IMR-90 (cell line): ENCODE data around the gene ADD2. TPM values are rescaled to one million over a fixed set of nuclear protein-coding genes. Genes with fewer than 3 reads are reported as not detected.

Source experiments
- ATAC-seq: fragments of 200-7000 bp; cut with Tn5 transposase; 2 replicates; pipeline ENCODE4 v1.9.1; 2020; ENCODE audit warnings: low read depth, mild to moderate bottlenecking, moderate library complexity
- BruUV-seq: library from RNA; stranded (reverse); fragments of 400-500 nt; replicated peaks from 2 replicates; lab custom pipeline; 2021; lab: Mats Ljungman, UMichigan
- CTCF ChIA-PET: fragments of 300-600 bp; formaldehyde crosslinking; extraction: SDS; loops from one replicate; lab custom pipeline; 2021; ENCODE audit warnings: antibody characterized with exemption; lab: Yijun Ruan, JAX
- POLR2A ChIA-PET: fragments of 300-600 bp; sonication (Branson Sonifier 250); formaldehyde crosslinking; loops from one replicate; lab custom pipeline; 2022; ENCODE audit warnings: antibody characterized with exemption; ENCODE audit not compliant: unreplicated experiment; lab: Charles Lee
- DNase-seq: peaks from one replicate; pipeline ENCODE4 v3.0.0; 2013
- H2AFZ ChIP-seq: replicated peaks from 2 replicates; pipeline ENCODE3; 2013; ENCODE audit warnings: low read length, mild to moderate bottlenecking; ENCODE audit not compliant: poor library complexity
- H2AK5ac ChIP-seq: 2 replicates; pipeline ENCODE4 v1.6.1; 2013; ENCODE audit warnings: low read depth, low read length, inconsistent platforms
- H2AK9ac ChIP-seq: replicated peaks from 2 replicates; pipeline ENCODE3; 2013; ENCODE audit warnings: mild to moderate bottlenecking, low read depth, low read length, moderate library complexity; ENCODE audit not compliant: poor library complexity
- H2BK120ac ChIP-seq: 2 replicates; pipeline ENCODE4 v1.6.1; 2013; ENCODE audit warnings: low read depth, low read length, inconsistent platforms
- H2BK15ac ChIP-seq: 3 replicates; pipeline ENCODE4 v1.6.1; 2013; ENCODE audit warnings: low read depth, low read length, inconsistent platforms
- H2BK20ac ChIP-seq: 2 replicates; pipeline ENCODE4 v1.6.1; 2013; ENCODE audit warnings: low read depth, mild to moderate bottlenecking, inconsistent platforms, low read length, moderate library complexity
- H2BK5ac ChIP-seq: 2 replicates; pipeline ENCODE4 v1.6.1; 2013; ENCODE audit warnings: mild to moderate bottlenecking, low read depth, low read length, inconsistent platforms; ENCODE audit not compliant: poor library complexity, severe bottlenecking
- H3K14ac ChIP-seq: replicated peaks from 2 replicates; pipeline ENCODE4 v1.6.1; 2013; ENCODE audit warnings: low read depth, low read length, inconsistent platforms
- H3K18ac ChIP-seq: 2 replicates; pipeline ENCODE4 v1.6.1; 2013; ENCODE audit warnings: low read depth, low read length, control low read depth
- H3K23ac ChIP-seq: 2 replicates; pipeline ENCODE4 v1.6.1; 2013; ENCODE audit warnings: low read depth, low read length, inconsistent platforms
- H3K27ac ChIP-seq: 2 replicates; pipeline ENCODE4 v1.5.1; 2013; ENCODE audit warnings: mild to moderate bottlenecking, control low read depth, low read length; ENCODE audit not compliant: insufficient read depth
- H3K27me3 ChIP-seq: 2 replicates; pipeline ENCODE4 v1.6.1; 2013; ENCODE audit warnings: low read length; ENCODE audit not compliant: control insufficient read depth, insufficient read depth
- H3K36me3 ChIP-seq: 2 replicates; pipeline ENCODE4 v1.6.1; 2013; ENCODE audit warnings: low read length, mixed read lengths; ENCODE audit not compliant: control insufficient read depth, insufficient read depth
- H3K4ac ChIP-seq: 2 replicates; pipeline ENCODE4 v1.6.1; 2013; ENCODE audit warnings: low read depth, low read length, inconsistent platforms
- H3K4me1 ChIP-seq: 2 replicates; pipeline ENCODE4 v1.6.1; 2013; ENCODE audit warnings: low read length, mixed read lengths; ENCODE audit not compliant: control insufficient read depth, insufficient read depth
- H3K4me2 ChIP-seq: 2 replicates; pipeline ENCODE4 v1.6.1; 2013; ENCODE audit warnings: low read depth, mild to moderate bottlenecking, control low read depth, low read length, moderate library complexity
- H3K4me3 ChIP-seq: 2 replicates; pipeline ENCODE4 v1.5.1; 2013; ENCODE audit warnings: low read depth, mild to moderate bottlenecking, control low read depth, low read length, moderate library complexity; ENCODE audit not compliant: insufficient read depth
- H3K56ac ChIP-seq: 2 replicates; pipeline ENCODE4 v1.6.1; 2013; ENCODE audit warnings: low read length, inconsistent platforms; ENCODE audit not compliant: insufficient read depth; ENCODE audit errors: extremely low read depth
- H3K79me1 ChIP-seq, 2 experiments: 2 replicates each; pipeline ENCODE4 v1.6.1; 2013; ENCODE audit warnings: low read length in 2 of 2, inconsistent platforms in 1 of 2, low read depth in 1 of 2
- H3K9ac ChIP-seq: 2 replicates; pipeline ENCODE4 v1.6.1; 2013; ENCODE audit warnings: low read depth, low read length, control low read depth
- H3K9me1 ChIP-seq: 2 replicates; pipeline ENCODE4 v1.6.1; 2013; ENCODE audit warnings: low read length, inconsistent platforms; ENCODE audit not compliant: insufficient read depth
- H3K9me3 ChIP-seq: 2 replicates; pipeline ENCODE4 v1.6.1; 2013; ENCODE audit warnings: low read length; ENCODE audit not compliant: control insufficient read depth, insufficient read depth
- H4K20me1 ChIP-seq: 2 replicates; pipeline ENCODE4 v1.6.1; 2013; ENCODE audit warnings: low read length, inconsistent platforms; ENCODE audit not compliant: insufficient read depth
- H4K5ac ChIP-seq: 2 replicates; pipeline ENCODE4 v1.6.1; 2013; ENCODE audit warnings: mild to moderate bottlenecking, low read depth, low read length, control low read depth
- H4K8ac ChIP-seq, 2 experiments: 2 replicates each; pipeline ENCODE4 v1.6.1; 2013; ENCODE audit warnings: low read depth in 2 of 2, low read length in 2 of 2, control low read depth in 1 of 2, inconsistent platforms in 1 of 2
- H4K91ac ChIP-seq: 2 replicates; pipeline ENCODE4 v1.6.1; 2013; ENCODE audit warnings: low read depth, low read length, inconsistent platforms; ENCODE audit not compliant: insufficient read depth
- BHLHE40 ChIP-seq: fragments of 150-350 bp; IDR thresholded peaks from 2 replicates; pipeline ENCODE4 v1.6.1; 2016; ENCODE audit warnings: mild to moderate bottlenecking, low read depth, low read length
- CEBPB ChIP-seq: IDR thresholded peaks from 2 replicates; pipeline ENCODE4 v1.6.1; 2012; ENCODE audit warnings: low read depth, low read length, improper control_type of control experiment
- CTCF ChIP-seq: conservative IDR thresholded peaks from 2 replicates; pipeline ENCODE4 v1.5.1; 2012; ENCODE audit warnings: mild to moderate bottlenecking, low read depth, low read length, improper control_type of control experiment
- ELK1 ChIP-seq: fragments of 150-350 bp; IDR thresholded peaks from 2 replicates; pipeline ENCODE4 v1.6.1; 2016; ENCODE audit warnings: low read depth, mild to moderate bottlenecking, low read length, moderate library complexity, borderline replicate concordance
- FOS ChIP-seq: fragments of 150-350 bp; IDR thresholded peaks from 2 replicates; pipeline ENCODE4 v1.6.1; 2016; ENCODE audit warnings: low read depth, low read length
- MAFK ChIP-seq: IDR thresholded peaks from 2 replicates; pipeline ENCODE4 v1.6.1; 2012; ENCODE audit warnings: low read depth, low read length, improper control_type of control experiment
- MAZ ChIP-seq: IDR thresholded peaks from 2 replicates; pipeline ENCODE4 v1.6.1; 2012; ENCODE audit warnings: low read depth, mild to moderate bottlenecking, low read length, improper control_type of control experiment, moderate library complexity, borderline replicate concordance
- MXI1 ChIP-seq: IDR thresholded peaks from 2 replicates; pipeline ENCODE4 v1.6.1; 2012; ENCODE audit warnings: low read depth, mild to moderate bottlenecking, low read length, moderate library complexity, borderline replicate concordance
- NFE2L2 ChIP-seq: fragments of 150-350 bp; IDR thresholded peaks from 2 replicates; pipeline ENCODE4 v1.6.1; 2016; ENCODE audit warnings: low read depth, mild to moderate bottlenecking, low read length
- POLR2A ChIP-seq: IDR thresholded peaks from 2 replicates; pipeline ENCODE4 v1.6.1; 2012; ENCODE audit warnings: mild to moderate bottlenecking, low read depth, low read length
- RAD21 ChIP-seq: IDR thresholded peaks from 2 replicates; pipeline ENCODE4 v1.6.1; 2012; ENCODE audit warnings: low read length, improper control_type of control experiment
- RCOR1 ChIP-seq: IDR thresholded peaks from 2 replicates; pipeline ENCODE4 v1.6.1; 2012; ENCODE audit warnings: mild to moderate bottlenecking, low read length, improper control_type of control experiment; ENCODE audit not compliant: insufficient replicate concordance
- RFX5 ChIP-seq: IDR thresholded peaks from 2 replicates; pipeline ENCODE4 v1.8.0; 2012; ENCODE audit warnings: low read depth, mild to moderate bottlenecking, low read length, moderate library complexity
- SMC3 ChIP-seq: fragments of 150-350 bp; IDR thresholded peaks from 2 replicates; pipeline ENCODE4 v1.6.1; 2016; ENCODE audit warnings: low read depth, mild to moderate bottlenecking, antibody characterized with exemption, low read length, moderate library complexity
- USF2 ChIP-seq: fragments of 150-350 bp; IDR thresholded peaks from 2 replicates; pipeline ENCODE4 v1.6.1; 2017; ENCODE audit warnings: mild to moderate bottlenecking, antibody characterized with exemption, low read length, low read depth
- WGBS, 2 experiments: methylation state at CpG; one replicate each; pipeline versions ENCODE4 v1.1.5 to v1.1.7; 2013; ENCODE audit warnings: missing lambda C conversion rate in 2 of 2; ENCODE audit not compliant: insufficient read length in 1 of 2; ENCODE audit errors: extremely low coverage in 2 of 2; 5-methylcytosine and 5-hydroxymethylcytosine counted together
- dilution Hi-C: fragments of 300-500 bp; cut with HindIII; formaldehyde crosslinking; loops from one replicate; pipeline ENCODE4 v1.14.3; 2018; ENCODE audit warnings: low sequenced_read_pairs; ENCODE audit not compliant: unreplicated experiment
- in situ Hi-C: fragments of 300-500 bp; cut with MboI; formaldehyde crosslinking; loops from 3 replicates; pipeline ENCODE4 v1.14.3; 2019; ENCODE audit warnings: low sequenced_read_pairs, inconsistent platforms, mixed read lengths
- intact Hi-C: fragments of 100-400 bp; cut with micrococcal nuclease; formaldehyde crosslinking; loops from 2 replicates; pipeline ENCODE4 v1.10.0; 2022
- polyA plus RNA-seq, 3 experiments: library from polyadenylated mRNA; depleted of rRNA; stranded (reverse); fragments of >200 nt; gene quantifications; 2 replicates each; pipeline ENCODE4 v1.2.3, GENCODE V29; 2012; ENCODE audit warnings: low replicate concordance in 1 of 3
- total RNA-seq: library from RNA; depleted of rRNA; stranded (reverse); fragments of >200 nt; gene quantifications from 2 replicates; pipeline ENCODE4 v1.2.3, GENCODE V29; 2012

The ADD2 gene
- total and polyA plus RNA-seq, 2 of the 4 experiments (the other 2 are of a cell fraction): not detected

GRCh38 chr2:70633508-70633907, 134.5 kb downstream of the ADD2 start:
- ChIA-PET POLR2A (no interaction called here), CTCF (no interaction called here)
- no peak overlapping the region for H3K18ac ChIP-seq
- no peak overlapping the region for H4K5ac ChIP-seq
- no peaks in the 10 kb centered on the region for H3K9me3 ChIP-seq
- no peak overlapping the region for H3K9ac ChIP-seq
- TF ChIP-seq CTCF (no peak), RAD21 (no peak), MAFK (no peak), USF2 (no peak), CEBPB (no peak), RFX5 (no peak), BHLHE40 (no peak), POLR2A (no peak), ELK1 (no peak), FOS (no peak), MAZ (no peak), RCOR1 (no peak), NFE2L2 (no peak), MXI1 (no peak), SMC3 (no peak)
- intact Hi-C loops: loop anchor here (5.0 kb wide), 1 partner anchor 306 kb away; no protein-coding TSS in a partner anchor
- WGBS, 2 experiments: no CpG with 5 or more reads among the region's 1 CpG
- no peak overlapping the region for H3K23ac ChIP-seq
- no peaks in the 10 kb centered on the region for H3K79me1 ChIP-seq
- in situ Hi-C loops: no loop called here
- BruUV-seq: no TSS peak
- H3K4me1 ChIP-seq: no peaks in the 10 kb centered on the region
- DNase-seq: no peak
- H2AK5ac ChIP-seq: no peak overlapping the region
- H2AK9ac ChIP-seq: no peak overlapping the region
- no peak overlapping the region for H4K8ac ChIP-seq
- no peak overlapping the region for H2BK5ac ChIP-seq
- H2BK15ac ChIP-seq: no peak overlapping the region
- H3K4me2 ChIP-seq: no peak overlapping the region
- no peak overlapping the region for H3K4ac ChIP-seq
- no peak overlapping the region for H2BK20ac ChIP-seq
- no peaks in the 10 kb centered on the region for H3K36me3 ChIP-seq
- peaks cover 4% of the 10 kb centered on the region; the same call in 1 of the 2 replicates for H3K27me3 ChIP-seq
- H3K4me3 ChIP-seq: no peak overlapping the region
- no peaks in the 10 kb centered on the region for H4K20me1 ChIP-seq
- H3K14ac ChIP-seq: no peak overlapping the region
- no peak overlapping the region for H4K91ac ChIP-seq
- H3K27ac ChIP-seq: no peak overlapping the region
- dilution Hi-C loops: no loop called here
- no peaks in the 10 kb centered on the region for H3K9me1 ChIP-seq
- H2AFZ ChIP-seq: no peak overlapping the region
- no peak overlapping the region for H3K56ac ChIP-seq
- ATAC-seq: no peak
- H2BK120ac ChIP-seq: no peak overlapping the region
